NCI-H187 (cell line): Measurements from ENCODE around the gene PRKG1.

ENCODE experiments used
- DNase-seq, 2 experiments: peaks; one replicate each; lab custom pipeline; 2025; lab: John Stamatoyannopoulos, UW

PRKG1 gene

DNA sequence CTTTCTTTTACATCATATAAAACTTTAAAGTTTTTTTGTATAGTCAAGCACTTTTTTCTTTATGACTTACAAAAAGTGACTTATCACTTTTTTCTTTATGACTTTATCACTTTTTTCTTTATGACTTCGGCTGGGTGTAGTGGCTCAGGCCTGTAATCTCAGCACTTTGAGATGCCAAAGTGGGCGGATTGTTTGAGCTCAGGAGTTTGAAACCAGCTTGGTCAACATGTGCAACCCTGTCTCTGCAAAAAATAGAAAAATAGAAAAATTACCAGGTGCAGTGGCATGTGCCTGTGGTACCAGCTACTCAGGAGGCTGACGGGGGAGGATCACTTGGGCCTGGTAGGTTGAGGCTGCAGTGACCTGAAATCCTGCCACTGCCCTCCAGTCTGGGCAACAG, 733.9 kb downstream of the PRKG1 start:
- DNase-seq: no peak

DNA sequence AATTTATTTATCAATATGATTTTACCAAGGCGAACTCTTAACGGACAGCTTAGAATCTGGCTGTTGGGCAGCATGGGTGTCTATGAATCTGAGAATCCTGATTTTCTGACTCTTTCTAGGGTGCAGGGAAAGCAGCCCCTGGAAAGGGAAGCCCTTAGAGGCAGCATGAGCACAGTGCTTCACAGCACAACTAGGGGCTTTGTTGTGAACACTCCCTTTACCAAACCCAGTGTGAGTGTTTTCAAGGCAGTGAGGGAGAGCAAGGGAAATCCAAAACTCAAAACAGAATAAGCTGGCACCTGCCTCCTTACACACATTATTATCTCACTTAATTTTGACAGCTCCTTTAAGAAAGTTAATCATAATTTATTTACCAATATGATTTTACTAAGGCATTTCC, 741.4 kb downstream of the PRKG1 start:
- no peak for DNase-seq

DNA sequence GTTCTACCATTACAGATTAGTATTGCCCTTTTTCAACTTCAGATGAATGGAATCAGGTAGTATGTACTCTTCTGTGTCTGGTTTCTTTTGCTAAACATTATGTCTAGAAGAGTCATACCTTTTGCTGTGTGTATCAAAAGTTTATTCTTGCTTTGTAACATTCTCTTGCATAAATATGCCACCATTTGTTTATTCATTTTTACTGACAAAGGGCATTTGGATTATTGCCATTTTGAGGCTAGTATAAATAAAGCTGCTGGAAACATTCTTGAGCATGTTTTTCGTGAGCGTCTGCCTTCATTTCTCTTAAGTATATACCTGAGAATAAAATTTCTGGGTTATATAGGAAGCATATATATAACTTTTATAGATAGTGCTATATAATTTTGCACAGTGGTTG, 746.8 kb downstream of the PRKG1 start:
- DNase-seq: no peak

DNA sequence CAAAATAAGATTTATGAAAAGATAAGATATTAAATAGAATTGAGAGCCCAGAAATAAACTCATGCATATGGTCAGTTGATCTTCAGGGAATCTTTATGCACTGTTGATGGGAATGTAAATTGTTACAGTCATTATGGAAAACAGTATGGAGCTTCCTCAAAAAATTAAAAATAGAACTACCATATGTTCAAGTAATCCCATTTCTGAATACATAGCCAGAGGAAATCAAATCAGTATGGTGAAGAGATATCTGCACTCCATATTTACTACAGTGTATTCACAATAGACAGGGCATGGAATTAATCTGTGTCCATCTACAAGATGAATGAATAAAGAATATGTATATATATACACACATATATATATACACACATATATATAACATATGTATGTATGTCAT, 747.5 kb downstream of the PRKG1 start:
- no peak for DNase-seq

DNA sequence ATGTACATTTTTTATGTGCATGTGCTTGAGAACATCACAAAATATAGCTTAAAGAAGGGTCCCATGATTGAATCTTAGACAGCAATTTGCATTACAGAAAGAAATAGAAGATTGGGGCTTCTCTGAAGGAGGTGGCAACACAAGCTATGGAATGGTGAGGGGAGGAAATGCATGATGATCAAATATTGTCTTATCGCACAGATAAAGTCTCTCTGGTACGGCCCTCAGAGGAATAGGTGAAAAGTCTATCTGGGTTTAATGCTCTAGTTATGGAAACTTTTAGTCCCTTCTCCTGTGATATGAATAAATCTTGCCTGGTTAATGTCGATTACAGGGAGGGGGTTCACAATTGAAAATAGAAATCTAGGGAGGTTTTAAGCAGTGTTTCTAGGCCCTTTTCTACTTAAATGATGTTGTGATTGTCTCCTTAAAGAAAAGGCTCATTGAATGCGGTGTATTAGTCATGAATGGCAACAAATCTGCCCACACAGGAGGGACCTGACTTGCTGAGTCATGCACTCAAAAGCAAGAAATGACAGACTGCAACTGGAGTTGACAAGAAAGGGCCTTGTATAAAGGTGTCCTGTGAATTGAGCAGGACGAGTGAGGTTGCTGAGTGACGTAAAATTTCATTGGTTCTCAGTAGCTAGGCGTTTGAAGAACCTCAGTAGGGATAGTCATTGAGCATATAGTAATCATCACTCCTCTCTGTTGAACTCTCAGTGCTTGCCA, 758.5 kb downstream of the PRKG1 start:
- no peak for DNase-seq

DNA sequence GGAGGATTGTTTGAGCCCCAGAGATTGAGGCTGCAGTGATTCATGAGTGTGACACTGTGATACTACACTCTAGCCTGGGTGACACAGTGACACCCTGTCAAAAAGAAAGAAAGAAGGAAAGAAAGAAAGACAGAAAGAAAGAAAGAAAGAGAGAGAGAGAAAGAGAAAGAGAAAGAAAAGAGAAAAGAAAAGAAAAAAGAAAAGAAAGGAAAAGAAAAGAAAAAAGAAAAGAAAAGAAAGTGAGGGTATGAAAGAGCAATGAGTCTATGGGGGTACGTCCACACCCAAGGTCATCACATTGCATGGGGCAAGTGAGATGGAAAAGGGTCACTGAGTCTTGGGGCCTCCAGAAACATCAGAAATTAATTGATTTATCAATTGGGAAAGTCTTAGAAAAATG, 760.3 kb downstream of the PRKG1 start:
- DNase-seq: no peak

DNA sequence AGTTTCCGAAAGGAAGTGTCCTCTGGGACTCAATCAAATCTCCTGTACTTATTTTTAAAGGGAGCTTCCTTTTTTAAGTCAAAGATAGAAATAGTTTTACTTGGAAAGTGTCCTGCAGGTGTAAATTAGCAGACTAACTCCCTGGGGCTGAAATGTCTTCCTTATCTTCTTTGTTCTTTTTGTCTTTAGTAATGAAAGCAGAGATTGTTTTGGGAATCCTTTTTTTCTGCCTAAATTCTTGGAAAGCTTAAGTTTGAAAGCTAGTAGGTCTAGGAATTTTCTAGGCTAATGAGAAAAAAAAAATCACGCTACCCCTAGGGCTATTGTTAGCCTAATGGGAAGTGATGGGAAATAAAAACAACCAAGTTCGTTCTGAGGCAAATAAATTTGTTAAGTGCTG, 764.2 kb downstream of the PRKG1 start:
- no peak for DNase-seq

DNA sequence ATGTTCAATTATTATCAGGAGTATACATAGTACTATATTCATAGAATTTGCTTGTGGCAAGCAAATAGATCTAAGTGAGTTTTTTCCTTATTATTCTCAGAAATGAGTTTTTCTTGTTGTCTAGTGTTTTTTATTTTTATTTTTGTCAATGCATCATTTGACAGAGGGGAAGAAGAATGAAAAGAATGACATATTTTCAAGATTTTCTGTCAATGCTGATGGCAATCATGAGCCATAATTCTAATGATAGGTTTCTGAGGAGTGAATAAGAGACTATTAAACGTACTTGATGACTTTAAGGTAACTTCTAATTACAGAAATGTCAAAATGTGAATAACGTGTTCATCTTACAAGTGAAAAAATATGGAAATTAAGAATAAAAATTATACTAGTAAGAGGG, 769.7 kb downstream of the PRKG1 start:
- no peak for DNase-seq

DNA sequence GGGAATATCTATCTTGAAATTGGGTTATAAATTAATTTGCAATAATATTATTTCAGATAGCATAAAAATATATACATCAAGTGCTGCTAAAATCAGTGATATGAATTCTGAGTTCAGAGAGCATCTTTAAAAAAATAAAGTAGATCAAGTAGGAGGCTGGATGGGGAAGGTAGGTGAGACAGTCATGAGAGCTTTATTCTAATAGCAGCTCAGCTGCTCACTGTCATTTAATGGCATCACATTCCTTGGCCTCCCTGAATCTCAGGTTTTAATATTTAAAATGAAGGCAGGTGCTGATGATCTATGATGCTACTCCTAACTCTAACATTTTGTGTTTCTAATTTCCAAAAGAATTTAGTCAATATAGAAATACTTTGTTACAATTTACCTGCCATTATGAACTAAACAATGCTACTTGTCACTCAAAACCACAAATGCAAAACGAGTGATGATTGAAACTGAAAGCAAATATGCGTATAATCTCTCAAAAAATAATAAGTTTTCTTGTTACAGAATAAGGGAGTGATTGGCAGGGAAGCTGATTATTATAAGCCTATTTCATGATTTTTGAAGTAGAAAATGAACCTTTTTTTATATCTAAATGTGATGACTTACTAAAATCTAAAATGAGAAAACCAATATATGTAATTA, 772.7 kb downstream of the PRKG1 start:
- DNase-seq: no peak

DNA sequence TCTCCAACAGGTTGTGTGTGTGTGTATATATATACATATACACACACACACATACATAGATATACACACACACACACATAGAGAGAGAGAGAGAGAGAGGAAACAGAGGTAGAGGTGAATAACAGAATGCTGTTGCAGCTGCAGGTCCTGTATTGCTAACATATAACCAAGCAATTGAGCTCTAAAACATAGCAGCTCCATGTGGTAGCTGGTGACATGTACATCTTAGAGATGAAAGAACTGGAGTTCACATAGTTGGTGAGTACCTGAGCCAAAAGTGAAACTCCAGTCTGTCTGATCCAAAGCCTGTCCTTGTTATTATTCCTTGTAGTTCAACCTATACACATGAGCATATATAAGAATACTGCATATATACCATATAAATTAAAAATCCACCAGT, 778.0 kb downstream of the PRKG1 start:
- no peak for DNase-seq

DNA sequence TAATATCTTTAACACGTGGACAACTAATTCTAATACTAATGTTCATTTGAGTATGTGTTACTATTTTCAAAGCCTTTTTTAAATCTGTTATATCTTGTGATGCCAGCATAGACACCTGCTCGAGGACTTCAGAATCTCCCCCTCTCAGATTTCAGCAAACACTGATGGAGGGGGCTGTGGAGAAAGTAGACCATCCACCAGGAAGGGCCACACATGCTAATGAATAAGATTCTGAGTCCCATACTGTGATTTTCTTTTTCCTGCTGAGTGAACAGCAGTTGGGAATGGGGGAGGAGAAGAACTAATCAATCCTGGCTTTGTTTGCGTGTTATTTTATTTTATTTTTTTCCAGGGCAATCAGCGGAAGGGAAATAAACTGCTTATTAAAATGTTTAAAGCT, 783.0 kb downstream of the PRKG1 start:
- DNase-seq: no peak

DNA sequence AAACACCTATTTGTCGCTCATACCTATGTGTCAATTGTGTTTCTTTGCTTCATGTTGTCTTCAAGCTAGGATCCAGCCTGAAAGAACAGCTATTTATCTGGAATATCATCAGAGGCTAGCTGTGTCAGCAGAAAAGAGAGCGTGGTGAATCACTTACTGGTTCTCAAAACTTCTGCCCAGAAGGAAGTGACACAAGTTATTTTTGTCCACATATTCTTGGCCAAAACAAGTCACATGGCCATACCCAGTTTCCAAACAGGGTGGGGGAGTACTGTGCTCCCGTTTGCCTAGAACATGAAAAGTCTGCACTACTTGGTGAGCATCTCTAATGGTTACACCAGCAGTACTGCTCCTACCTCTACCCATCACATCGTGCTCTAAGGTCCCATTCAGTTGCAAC, 786.0 kb downstream of the PRKG1 start:
- DNase-seq: no peak

DNA sequence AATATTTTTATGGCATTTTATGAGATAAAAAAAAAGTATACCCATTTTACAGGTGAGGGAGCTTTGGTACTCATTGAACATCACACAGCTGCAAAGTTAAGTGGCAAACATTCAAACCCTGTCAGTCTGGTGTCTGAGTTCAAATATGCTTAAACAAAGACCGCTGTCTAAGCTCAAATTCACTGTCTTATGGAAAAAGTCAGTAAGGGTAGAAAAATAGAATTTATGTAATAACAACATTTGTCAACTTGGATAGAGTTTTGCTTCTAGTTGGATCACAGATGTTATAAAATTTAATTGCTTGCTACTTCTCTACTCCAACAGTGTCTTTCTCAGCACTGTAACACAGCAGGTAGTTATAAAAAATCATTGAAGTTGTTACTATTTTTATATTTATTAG, 786.8 kb downstream of the PRKG1 start:
- DNase-seq: no peak

DNA sequence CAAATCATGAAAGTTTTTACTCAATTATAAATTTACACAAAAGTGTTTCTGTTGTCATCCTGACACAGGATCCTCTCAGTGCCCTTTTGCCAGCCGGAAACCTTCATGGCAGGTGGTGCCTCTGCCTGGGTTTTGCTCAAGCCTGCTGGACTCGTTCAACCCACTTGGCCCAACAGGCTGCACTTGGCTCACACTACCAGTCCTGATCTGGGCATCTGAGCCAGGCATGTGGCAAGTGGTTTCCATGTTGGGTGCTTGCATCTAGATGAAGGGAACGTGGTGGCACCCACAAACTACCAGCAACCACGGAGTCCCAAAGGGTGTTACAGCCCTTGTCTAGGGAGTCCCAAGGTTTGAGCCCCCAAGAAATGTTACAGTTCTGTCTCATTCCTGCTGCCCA, 787.4 kb downstream of the PRKG1 start:
- DNase-seq: no peak

DNA sequence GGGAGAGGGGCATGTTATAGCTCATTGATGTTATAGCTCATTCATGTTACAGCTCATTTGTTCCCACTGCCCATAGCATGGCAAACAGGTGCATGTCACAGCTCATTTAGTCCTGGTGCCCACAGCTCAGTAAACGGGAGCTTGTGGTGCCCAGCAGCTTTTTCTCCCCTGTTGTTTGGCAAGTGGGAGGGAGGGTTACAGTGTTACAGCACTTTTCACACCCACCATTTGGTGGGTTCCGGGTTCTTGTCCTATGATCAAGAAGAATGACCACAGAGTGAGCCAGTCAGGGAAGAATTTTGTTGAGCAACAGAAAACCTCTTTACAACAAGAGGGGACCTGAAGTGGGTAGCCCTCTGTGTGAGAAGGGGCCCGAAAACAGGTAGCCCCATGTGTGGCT, 787.9 kb downstream of the PRKG1 start:
- no peak for DNase-seq

DNA sequence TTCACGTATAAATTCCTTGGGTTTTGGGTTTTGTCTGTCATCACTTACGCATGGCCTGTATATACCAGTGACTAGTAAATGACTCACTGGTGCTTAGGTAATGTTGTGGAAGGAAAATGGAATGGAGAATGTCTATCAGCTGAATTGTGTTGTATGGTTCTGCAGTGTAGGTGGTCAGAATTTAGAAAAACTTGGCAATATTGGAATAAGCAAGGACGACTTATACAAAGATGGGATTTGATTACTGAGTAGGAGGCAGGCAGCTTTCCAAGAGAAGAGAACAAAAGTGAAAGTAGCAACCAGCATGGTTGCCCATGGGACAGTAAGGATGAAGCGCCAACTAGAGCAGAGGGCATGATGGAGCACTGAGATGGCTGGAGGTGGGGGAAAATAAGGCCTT, 793.7 kb downstream of the PRKG1 start:
- no peak for DNase-seq

DNA sequence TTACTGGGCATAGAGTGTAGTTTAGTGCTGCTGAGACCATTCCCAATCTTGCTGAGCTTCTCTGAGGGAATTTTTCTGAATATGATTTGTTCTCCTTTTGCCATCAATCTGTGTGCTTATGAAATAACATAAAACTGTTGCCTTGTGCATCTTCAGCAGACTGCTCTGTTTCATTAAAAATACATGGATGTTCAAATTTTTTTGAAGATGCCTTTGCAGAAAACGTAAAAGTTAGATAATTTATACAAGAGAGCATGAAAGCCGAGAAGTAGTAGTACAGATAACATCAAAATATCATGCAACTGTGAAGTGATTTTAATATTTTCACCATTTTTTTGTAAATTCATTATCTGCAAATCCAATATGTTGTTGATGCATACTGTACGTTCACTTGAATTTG, 799.8 kb downstream of the PRKG1 start:
- no peak for DNase-seq

DNA sequence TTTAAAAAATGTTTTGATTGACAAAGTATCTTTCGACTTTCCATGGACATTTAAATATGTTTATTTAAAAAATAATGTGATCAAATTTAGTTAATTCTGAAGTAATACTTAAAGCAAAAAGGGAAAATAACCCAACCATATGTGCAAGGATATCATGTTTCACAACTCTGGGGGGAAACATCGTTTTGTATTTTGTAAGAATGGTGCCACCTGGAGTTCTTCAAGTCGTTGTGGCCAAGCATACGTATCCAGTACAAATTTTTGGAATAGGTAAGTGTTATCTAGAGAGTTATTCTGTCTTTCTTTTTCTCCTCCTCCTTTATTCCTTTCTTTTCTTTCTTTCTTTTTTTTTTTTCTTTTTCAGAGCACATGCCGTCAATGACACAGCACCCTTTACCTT, 801.3 kb downstream of the PRKG1 start:
- DNase-seq: no peak

DNA sequence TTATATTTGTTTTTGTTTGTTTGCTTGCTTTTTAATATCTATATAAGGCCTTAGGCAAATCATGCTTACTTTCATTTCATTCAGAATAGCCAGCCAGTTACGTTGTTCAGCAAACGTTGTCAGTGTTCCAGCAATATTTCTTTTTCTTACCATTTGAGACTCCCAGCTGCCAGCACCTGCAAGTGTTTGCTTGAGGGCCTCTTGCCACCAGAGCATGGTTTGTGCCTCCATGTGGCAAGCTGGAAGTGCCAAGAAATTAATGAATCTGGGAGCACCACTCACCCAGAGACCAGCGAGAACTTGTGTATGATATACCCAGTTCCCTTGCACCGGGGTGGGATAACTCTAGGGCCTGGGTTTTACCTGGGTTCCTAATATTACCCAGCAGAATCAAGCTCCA, 802.2 kb downstream of the PRKG1 start:
- DNase-seq: no peak

DNA sequence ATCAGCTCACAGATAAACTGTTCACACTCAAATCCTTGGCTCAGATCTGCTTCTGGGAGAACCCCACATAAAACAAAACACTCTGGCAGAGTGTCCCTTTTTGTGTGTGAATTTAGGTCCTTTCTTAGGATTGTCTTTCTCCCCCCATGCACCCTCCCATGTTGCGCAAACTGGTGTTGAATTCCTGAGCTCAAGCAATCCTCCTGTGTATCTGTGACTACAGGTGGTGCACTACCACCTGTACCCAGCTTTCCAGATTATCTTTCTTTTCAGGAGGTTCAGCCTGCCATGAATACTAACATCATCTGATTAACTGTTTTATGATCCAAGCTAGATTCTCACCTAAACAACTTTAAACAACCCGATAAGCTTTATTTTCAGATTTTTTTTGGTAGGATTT, 802.7 kb downstream of the PRKG1 start:
- DNase-seq: no peak

DNA sequence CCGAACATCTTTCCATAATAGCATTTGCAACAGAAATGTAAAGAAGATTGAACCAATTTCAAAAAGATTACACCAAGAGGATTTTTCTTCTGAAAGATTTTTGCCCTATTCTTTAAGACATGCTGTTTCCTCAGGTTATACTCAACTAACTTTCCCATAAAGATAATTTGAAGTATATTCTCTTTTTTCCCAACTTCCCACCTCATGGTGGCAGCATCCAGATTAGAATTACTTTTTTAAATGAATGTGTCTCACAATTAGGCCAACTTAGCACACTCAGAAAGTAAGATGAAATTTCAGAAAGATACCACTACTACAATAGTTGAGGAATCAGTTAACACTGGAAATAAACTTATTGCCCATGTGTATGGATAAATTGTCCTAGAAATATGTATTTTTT, 803.3 kb downstream of the PRKG1 start:
- no peak for DNase-seq

DNA sequence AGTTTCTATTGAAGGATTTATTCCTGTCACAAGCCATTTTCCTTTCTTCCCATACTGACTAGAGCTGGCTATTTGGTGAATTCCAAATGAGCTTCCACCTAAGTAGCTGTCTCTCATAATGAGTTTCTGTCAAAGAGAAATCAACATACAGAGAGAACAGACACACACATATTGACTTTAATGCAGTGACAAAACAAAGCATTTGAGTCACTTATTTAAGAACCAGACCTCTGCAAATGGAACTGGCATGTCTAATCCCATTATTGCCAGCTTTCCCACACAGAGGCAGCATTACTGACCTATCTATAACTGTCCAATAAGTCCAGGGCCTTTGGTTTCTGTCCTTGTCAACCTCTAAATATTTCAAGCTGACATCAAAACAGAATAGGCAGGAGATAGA, 804.4 kb downstream of the PRKG1 start:
- no peak for DNase-seq

DNA sequence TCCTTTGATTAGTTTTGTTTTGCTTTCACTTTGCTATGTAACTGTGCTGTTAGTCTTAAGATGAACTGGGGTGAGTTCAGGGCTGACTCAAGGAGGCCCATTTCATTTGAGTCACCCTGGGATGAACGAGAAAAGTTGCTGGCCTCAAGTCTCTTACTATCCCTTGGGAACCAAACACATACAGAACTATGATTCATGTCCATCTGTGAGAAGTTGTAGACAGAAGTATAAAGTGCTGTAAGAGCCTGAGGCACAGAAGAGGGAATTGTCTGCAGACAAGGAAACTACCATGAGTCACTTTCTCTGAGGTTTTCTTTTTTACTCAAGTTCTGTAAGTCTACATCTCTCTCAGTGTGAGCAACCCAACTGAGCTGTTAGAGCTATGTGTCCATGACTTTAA, 805.0 kb downstream of the PRKG1 start:
- DNase-seq: no peak

DNA sequence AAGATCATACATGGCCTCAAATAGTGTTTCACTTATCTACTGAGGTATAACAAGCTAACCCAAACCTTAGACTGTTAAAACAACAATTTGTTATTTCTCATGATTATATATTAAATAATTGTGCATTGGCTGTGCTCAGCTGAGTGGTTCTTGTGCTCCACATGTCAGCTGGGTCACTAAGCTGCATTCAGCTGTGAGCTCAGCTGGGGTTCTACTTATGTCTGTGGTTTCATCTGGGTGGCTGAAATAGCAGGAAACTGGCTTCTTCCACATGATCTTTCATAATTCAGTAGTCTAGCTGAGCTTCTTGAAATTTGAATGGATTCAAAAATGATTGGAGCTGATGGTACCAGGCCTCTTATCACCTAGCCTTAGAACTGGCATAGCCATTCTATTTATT, 806.9 kb downstream of the PRKG1 start:
- DNase-seq: no peak
